ENCODE results near the gene ELP2. TPM values are rescaled to one million over a fixed set of nuclear protein-coding genes. Genes with fewer than 3 reads are reported as not detected.
"Not testable (repeated sequence)": the region's sequence is repeated elsewhere in the genome, so short reads cannot be mapped to it uniquely, and the experiment has no call there.

Gene ELP2
- polyA plus RNA-seq, 4 donors, result 93.4 to 136 (median 107) TPM

- no peak for DNase-seq (ENCODE audit: low read depth in 4 of 4, low spot score in 3 of 4)
These were observed 26.4 kb downstream of the ELP2 start for GRCh38 chr18:36155851-36156757.

GRCh38 chr18:36157441-36157840 is 27.7 kb downstream of the ELP2 start:
- DNase-seq (ENCODE audit: low read depth in 4 of 4, low spot score in 3 of 4), result no peak

DNA sequence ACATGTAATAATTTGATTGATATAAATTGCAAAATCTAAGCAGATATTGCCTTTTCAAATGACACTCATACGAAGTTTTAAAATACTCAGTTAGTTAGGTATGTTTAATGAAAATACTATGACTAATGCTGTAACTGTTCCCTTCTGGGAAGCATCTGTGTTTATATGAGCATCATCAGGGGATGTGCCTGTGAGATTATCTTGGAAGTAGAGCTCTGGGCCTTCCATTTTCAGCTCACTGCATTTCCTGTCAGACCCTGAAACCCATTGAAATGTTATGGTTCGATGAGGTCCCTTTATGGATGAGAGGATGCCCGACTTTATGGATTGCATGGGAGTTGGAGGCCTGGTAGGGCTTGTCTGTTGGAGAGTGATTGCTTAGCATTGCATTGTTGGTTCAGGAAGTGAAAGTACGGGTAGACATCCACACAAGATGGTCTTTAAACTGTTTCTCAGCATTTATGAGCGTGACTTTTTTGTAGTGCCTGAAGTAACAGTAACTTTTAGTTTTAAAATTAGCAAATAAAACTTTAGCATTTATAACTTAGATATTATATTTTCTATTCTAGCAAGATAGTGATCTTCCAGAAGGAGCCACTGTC is 28.7 kb downstream of the ELP2 start:
- DNase-seq (ENCODE audit: low read depth in 4 of 4, low spot score in 3 of 4), result no peak

DNA sequence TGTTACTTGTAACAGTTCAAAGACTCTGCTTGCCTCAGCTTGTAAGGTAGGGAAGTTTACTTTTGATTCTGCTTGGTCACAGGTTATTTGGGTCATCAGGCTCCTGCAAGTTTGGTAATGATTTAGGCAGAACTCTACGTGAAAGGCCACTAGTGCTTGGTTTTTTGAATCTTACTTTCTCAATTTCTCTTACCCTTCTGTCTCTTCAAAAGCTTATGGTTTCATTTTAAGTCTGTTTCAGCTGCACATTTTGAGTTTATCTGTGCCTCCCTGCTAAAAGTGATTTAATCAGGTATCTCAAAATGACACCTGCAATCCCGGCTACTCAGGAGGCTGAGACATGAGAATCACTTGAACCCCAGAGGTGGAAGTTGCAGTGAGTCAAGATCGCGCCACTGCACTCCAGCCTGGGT is 31.3 kb downstream of the ELP2 start:
- no peak for DNase-seq (ENCODE audit: low read depth in 4 of 4, low spot score in 3 of 4)

DNA sequence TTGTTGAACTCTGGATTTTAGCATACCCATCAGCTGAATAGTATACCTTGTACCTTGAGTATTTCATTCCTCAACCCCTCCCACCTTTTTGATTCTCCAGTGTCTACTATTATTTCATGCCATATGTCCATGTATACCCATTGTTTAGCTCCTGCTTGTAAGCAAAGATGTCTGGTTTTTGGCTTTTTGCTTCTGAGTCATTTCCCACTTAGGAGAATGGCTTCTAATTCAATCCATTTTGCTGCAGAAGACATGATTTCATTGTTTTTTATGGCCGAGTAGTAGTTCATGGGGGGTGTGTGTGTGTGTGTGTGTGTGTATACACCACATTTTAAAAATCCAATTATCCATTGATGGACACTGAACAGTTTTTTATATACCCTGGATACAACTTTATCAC is 33.3 kb downstream of the ELP2 start:
- no peak for DNase-seq (ENCODE audit: low read depth in 4 of 4, low spot score in 3 of 4)

- DNase-seq (ENCODE audit: low read depth in 4 of 4, low spot score in 3 of 4), result no peak
These were observed 38.1 kb downstream of the ELP2 start for GRCh38 chr18:36167692-36168218.

- not testable (repeated sequence) for DNase-seq (ENCODE audit: low read depth in 4 of 4, low spot score in 3 of 4)
These were observed 38.6 kb downstream of the ELP2 start for GRCh38 chr18:36168296-36168695.

GRCh38 chr18:36169938-36170337 is 40.2 kb downstream of the ELP2 start:
- DNase-seq (ENCODE audit: low read depth in 4 of 4, low spot score in 3 of 4), result no peak

GRCh38 chr18:36175481-36175880 is 45.8 kb downstream of the ELP2 start:
- no peak for DNase-seq (ENCODE audit: low read depth in 4 of 4, low spot score in 3 of 4)

GRCh38 chr18:36176177-36176584 is 46.5 kb downstream of the ELP2 start:
- DNase-seq (ENCODE audit: low read depth in 4 of 4, low spot score in 3 of 4), result no peak

GRCh38 chr18:36176711-36177110 is 47.0 kb downstream of the ELP2 start:
- no peak for DNase-seq (ENCODE audit: low read depth in 4 of 4, low spot score in 3 of 4)

DNA sequence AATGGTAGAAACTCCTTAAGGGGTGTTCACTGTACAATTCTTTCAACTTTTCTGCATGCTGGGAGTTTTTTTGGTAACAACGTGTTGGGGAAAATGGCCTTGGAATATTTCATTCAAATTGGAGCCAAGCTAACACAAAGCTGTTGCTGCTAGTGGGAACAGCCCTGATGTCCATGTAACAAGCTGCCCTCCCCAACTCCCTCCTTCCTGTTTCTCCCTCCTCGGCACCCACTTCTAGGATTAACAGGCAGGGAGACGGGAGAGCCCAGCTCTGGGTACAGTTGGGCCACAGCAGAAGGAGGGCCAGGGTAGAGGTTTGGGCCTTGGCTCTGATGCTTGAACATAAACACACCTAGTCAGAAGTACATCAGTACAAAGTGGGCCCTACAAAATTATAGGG is 48.2 kb downstream of the ELP2 start:
- no peak for DNase-seq (ENCODE audit: low read depth in 4 of 4, low spot score in 3 of 4)

DNA sequence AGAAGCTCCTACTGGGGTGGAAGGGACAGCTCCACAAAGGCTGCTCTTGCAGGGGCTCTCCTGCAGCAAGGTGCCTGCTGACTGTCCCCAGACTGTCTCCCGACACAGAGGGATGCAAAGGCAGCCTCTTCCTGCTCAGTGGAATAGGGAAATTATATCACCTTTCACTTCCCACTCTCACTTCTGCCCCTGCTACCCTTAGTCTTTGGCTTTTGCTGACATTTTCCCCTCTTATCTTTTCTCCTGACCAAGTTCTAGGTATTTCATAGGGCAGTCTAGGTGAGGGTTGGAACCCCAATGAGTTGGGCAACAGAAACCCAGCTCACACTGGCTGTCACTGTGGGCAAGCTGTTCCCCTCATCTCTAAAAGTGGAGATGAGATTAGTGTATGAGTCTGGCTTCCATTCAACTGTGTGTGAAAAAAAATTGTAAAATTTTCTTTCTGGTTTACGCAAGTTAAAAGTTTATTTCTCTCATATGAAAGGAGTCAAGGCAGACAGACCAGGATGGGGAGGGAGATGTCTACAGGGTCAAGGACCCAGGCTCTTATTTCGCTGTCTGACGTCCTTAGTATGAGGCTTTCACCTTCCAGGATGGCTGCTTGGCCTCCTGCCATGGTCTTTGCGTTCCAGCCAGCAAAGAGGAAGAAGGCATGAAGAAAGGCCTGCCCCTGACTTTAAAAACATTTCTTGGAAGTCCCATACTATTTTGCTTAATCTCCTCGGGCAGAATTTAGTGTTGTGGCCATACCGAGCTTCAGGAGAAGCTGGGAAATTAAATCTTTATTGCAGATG is 50.1 kb downstream of the ELP2 start:
- no peak for DNase-seq (ENCODE audit: low read depth in 4 of 4, low spot score in 3 of 4)

DNA sequence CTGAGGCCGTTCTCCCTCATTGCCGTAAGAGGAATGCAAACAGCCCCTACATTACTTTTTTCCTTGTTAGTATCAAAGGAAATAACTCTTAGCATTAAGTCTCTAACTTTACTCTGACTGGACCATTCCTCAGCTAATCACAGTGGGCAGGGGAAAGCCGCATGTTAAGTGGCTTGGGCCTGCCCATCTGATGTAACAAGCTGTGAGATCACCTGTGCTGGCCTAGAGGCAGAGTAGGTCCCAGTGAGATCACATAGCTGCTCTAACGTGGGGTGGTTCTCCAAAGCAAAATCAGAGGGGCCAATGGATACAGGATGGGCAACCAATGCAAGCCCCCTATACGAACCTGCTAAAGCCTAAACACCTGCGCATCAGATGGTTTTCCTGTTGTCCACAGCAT is 51.7 kb downstream of the ELP2 start:
- no peak for DNase-seq (ENCODE audit: low read depth in 4 of 4, low spot score in 3 of 4)

- DNase-seq (ENCODE audit: low read depth in 4 of 4, low spot score in 3 of 4), result no peak
These were observed 52.3 kb downstream of the ELP2 start for GRCh38 chr18:36181898-36182506.

GRCh38 chr18:36183033-36183432 is 53.3 kb downstream of the ELP2 start:
- DNase-seq (ENCODE audit: low read depth in 4 of 4, low spot score in 3 of 4), result no peak

DNA sequence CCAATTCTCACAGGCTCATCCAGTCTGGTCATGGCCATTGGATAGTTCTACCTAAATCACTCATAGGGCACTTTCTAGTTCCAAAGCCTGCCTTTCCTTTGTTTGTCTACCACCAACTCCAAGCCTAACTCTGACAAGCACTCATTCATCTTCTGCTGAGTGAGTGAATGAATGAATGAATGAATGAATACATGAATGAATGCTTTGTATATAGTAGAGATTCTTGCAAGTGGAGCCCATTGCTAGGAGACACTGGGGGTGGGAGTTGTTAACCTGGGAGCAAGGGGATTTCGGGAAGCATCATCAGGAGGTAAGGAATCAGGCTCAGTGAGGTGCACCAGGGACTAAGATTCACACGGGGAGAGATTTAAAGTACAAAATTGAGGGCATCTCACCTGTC is 54.3 kb downstream of the ELP2 start:
- DNase-seq (ENCODE audit: low read depth in 4 of 4, low spot score in 3 of 4), result no peak

- DNase-seq (ENCODE audit: low read depth in 4 of 4, low spot score in 3 of 4), result no peak
These were observed 55.5 kb downstream of the ELP2 start for GRCh38 chr18:36185157-36185556.

GRCh38 chr18:36185901-36186460 is 56.3 kb downstream of the ELP2 start:
- no peak for DNase-seq (ENCODE audit: low read depth in 4 of 4, low spot score in 3 of 4)

- no peak for DNase-seq (ENCODE audit: low read depth in 4 of 4, low spot score in 3 of 4)
These were observed 56.9 kb downstream of the ELP2 start for GRCh38 chr18:36186461-36187192.

All from left renal pelvis (tissue), 4 donors.